ENCODE results near the gene NOBOX. TPM values are rescaled to one million over a fixed set of nuclear protein-coding genes. Genes with fewer than 3 reads are reported as not detected.

NOBOX gene
- total RNA-seq, 1 donor from 2014 or later, result not detected

DNA sequence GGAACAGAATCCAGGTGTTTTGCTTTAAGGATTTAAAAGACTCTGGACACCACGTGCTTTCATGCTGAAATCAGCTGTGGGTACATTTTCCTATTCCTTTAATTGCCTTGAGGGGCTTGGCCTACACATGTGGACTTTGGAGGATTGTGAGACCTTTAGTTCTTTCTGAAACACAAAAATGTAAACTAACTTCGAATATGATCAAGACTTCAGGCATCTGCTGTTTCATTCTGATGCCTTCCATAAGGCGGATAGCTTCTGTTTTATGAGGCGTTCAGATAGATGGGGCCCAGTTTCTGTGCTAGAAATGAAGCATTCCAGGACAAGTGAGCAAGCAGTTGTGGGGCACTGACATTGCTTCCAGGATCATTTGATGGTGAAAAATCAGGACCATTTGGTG, 1.5 kb upstream of the NOBOX start:
- ChIA-PET CTCF (no interaction called here), POLR2A (no interaction called here)
- Mint-ChIP-seq H3K4me1 (no peaks in the 10 kb centered on the region), H3K4me3 (no peak overlapping the region), H3K36me3 (ENCODE audit: low read depth) (no peaks in the 10 kb centered on the region), H3K27me3 (peaks cover 7% of the 10 kb centered on the region), H3K9me3 (no peaks in the 10 kb centered on the region), H3K27ac (no peak overlapping the region)
- no peak for ATAC-seq (ENCODE audit: low read depth)
- intact Hi-C loops (cut with micrococcal nuclease), result no loop called here
- DNase-seq, result no peak
- TF ChIP-seq, protein P1, sequence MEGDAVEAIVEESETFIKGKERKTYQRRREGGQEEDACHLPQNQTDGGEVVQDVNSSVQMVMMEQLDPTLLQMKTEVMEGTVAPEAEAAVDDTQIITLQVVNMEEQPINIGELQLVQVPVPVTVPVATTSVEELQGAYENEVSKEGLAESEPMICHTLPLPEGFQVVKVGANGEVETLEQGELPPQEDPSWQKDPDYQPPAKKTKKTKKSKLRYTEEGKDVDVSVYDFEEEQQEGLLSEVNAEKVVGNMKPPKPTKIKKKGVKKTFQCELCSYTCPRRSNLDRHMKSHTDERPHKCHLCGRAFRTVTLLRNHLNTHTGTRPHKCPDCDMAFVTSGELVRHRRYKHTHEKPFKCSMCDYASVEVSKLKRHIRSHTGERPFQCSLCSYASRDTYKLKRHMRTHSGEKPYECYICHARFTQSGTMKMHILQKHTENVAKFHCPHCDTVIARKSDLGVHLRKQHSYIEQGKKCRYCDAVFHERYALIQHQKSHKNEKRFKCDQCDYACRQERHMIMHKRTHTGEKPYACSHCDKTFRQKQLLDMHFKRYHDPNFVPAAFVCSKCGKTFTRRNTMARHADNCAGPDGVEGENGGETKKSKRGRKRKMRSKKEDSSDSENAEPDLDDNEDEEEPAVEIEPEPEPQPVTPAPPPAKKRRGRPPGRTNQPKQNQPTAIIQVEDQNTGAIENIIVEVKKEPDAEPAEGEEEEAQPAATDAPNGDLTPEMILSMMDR (IDR thresholded peaks at IDR 0.05), result no peak

DNA sequence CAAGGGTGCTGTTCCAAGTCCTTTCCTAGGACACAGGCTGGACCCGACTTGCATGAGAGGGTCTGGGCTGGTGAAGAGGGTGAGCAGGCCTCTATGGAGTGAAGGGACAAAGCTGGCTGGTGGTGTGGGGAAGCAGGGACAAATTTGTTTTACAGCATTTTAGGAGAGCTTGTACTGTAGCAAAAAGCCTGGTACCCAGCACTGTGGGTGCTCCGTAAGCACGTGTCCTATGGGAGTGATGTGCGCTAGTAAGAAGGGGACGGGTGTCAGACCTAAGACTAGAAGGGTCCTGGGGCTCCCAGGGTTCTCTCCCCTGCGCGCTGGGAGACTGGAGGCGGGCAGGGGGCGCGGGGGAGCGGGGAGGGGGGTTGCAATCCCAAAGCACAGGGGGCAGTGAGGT, 391 bp downstream of the NOBOX start:
- ATAC-seq (ENCODE audit: low read depth) (no peak), DNase-seq (no peak)
- TF ChIP-seq, protein P1 (IDR thresholded peaks at IDR 0.05), result no peak
- no peaks in the 10 kb centered on the region for H3K36me3 Mint-ChIP-seq (ENCODE audit: low read depth)
- intact Hi-C loops (cut with micrococcal nuclease), result no loop called here
- no peak overlapping the region for H3K27ac Mint-ChIP-seq
- no peaks in the 10 kb centered on the region for H3K9me3 Mint-ChIP-seq
- ChIA-PET CTCF (no interaction called here), POLR2A (no interaction called here)
- no peak overlapping the region for H3K4me3 Mint-ChIP-seq
- no peaks in the 10 kb centered on the region for H3K4me1 Mint-ChIP-seq
- H3K27me3 Mint-ChIP-seq, result peaks cover 8% of the 10 kb centered on the region

DNA sequence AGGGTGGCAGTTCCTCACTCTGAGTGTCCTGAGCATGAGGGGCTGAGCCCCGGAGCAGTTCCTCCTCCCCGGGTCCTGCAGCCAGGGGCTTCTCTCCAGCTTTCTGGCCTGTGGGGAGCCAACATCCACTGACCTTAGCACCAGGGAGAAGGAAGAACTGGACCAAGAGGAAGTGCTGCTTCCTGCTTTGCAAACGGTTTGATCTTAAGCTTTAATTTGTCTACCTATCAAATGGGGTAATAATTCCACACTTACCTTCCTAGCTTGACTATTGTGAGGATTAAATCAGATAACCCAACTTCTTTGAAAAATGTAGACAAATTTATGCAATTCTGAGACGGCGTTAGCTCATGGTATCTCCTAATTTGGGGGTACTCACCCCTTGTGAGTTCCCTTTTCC, 2.0 kb downstream of the NOBOX start:
- TF ChIP-seq, protein P1 (IDR thresholded peaks at IDR 0.05), result no peak

DNA sequence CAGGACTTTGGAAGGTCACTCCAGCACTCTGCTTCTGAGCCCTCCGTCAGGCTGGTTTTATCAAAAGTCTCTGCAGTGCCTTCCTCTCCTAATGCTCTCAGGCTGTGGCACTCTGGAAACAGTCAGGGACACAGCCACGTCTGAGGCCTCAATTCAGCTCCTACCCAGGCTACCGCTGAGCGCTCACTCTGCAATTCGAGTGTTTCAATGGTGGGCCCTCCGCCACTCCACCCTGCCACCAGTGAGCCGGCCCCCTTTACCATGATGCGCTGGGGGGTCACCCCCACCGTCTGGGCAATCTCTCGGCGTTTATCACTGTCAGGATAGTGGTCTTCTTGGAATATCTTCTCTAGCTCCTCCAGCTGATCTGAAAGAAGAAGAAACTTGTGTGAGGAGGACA, 3.5 kb downstream of the NOBOX start:
- H3K4me1 Mint-ChIP-seq, result no peaks in the 10 kb centered on the region
- TF ChIP-seq, protein P1 (IDR thresholded peaks at IDR 0.05), result no peak
- ATAC-seq (ENCODE audit: low read depth), result no peak
- no peak overlapping the region for H3K27ac Mint-ChIP-seq
- POLR2A ChIA-PET, result no interaction called here
- no peak for DNase-seq
- CTCF ChIA-PET, result no interaction called here
- no peak overlapping the region for H3K4me3 Mint-ChIP-seq
- H3K9me3 Mint-ChIP-seq, result no peaks in the 10 kb centered on the region
- peaks cover 5% of the 10 kb centered on the region for H3K27me3 Mint-ChIP-seq
- intact Hi-C loops (cut with micrococcal nuclease), result loop anchor here (10.0 kb wide), 1 partner anchor 1155 kb away; no protein-coding TSS in a partner anchor
- no peaks in the 10 kb centered on the region for H3K36me3 Mint-ChIP-seq (ENCODE audit: low read depth)

More for the DNA sequence above, 2.0 kb downstream of the NOBOX start:
- Mint-ChIP-seq H3K27me3 (peaks cover 8% of the 10 kb centered on the region), H3K4me3 (no peak overlapping the region), H3K36me3 (ENCODE audit: low read depth) (no peaks in the 10 kb centered on the region), H3K4me1 (no peaks in the 10 kb centered on the region), H3K27ac (no peak overlapping the region), H3K9me3 (no peaks in the 10 kb centered on the region)
- CTCF ChIA-PET, result no interaction called here
- ATAC-seq (ENCODE audit: low read depth) (no peak), DNase-seq (no peak)
- POLR2A ChIA-PET, result no interaction called here
- intact Hi-C loops (cut with micrococcal nuclease), result no loop called here

DNA sequence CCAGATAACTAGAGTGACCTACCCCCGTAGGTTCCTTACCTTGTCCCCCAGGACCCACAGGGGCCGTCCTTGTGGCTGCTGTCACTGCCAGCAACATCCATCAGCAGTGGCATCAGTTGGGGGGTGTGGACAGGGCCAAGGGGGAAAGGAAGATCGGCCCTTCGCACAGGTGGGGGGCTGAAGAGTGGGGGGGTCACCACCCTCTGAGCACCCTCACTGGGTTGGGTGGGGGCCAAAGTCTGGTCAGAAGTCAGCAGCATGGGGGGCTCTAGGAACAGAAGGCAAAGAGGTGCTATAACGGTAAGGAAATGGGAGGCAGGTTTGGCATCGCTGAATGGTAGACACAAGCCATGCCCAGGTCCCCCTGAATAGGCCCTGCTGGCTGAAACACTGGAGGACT, 4.6 kb downstream of the NOBOX start:
- H3K27me3 Mint-ChIP-seq, result peaks cover 5% of the 10 kb centered on the region

More for the DNA sequence above, 4.6 kb downstream of the NOBOX start:
- no peak for ATAC-seq (ENCODE audit: low read depth)
- H3K9me3 Mint-ChIP-seq, result no peaks in the 10 kb centered on the region
- H3K4me1 Mint-ChIP-seq, result no peaks in the 10 kb centered on the region
- no peak overlapping the region for H3K4me3 Mint-ChIP-seq
- H3K36me3 Mint-ChIP-seq (ENCODE audit: low read depth), result no peaks in the 10 kb centered on the region
- ChIA-PET CTCF (no interaction called here), POLR2A (no interaction called here)
- no peak overlapping the region for H3K27ac Mint-ChIP-seq
- TF ChIP-seq, protein P1 (IDR thresholded peaks at IDR 0.05), result no peak
- no peak for DNase-seq
- intact Hi-C loops (cut with micrococcal nuclease), result loop anchor here (10.0 kb wide), 1 partner anchor 1154 kb away; no protein-coding TSS in a partner anchor

Measured in activated B cell treated with CpG ODN at 0.5 μM for 24 hours (primary cell).